HG03342 (cell line): ENCODE measurements around the gene UBE3B.

Experiments
- ATAC-seq: cut with Tn5 transposase; IDR thresholded peaks from one replicate; pipeline ENCODE4 v1.9.1; 2021; ENCODE audit warnings: mild to moderate bottlenecking, moderate library complexity; ENCODE audit not compliant: unreplicated experiment

UBE3B gene

DNA sequence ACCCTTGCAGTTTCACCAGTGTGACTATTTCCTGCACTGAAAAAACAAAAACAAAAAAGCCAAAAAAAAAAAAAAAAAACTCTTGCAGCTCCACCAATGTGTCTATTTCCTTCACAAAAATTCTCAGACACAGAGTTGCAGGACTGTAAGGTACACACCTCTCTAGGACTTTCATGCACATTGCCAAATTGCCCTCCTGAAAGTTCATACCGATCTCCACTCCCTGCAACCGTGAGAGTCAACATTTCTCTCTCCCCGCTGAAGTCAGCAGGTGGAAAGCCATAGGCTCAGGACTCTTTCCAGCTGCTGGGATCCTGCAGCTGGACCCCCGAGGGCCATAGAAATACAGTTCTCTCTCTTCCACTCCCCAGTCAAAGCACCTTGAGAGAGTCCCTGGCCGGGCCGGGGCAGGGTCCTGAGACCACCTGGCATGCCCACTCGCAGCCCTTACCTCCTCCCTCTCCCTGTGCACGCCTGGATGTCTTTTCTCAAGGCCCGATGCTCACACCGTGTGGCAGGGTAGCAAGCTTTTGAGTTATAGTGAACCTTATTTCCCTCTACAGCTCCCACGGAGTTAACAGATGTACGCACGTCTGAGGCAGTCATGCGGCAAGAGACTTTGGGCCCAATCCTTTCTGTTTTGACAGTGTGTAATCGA, 72.3 kb downstream of the UBE3B start:
- no peak for ATAC-seq

- ATAC-seq: no peak
Measured at GRCh38 chr12:109550281-109550680, 72.8 kb downstream of the UBE3B start.

DNA sequence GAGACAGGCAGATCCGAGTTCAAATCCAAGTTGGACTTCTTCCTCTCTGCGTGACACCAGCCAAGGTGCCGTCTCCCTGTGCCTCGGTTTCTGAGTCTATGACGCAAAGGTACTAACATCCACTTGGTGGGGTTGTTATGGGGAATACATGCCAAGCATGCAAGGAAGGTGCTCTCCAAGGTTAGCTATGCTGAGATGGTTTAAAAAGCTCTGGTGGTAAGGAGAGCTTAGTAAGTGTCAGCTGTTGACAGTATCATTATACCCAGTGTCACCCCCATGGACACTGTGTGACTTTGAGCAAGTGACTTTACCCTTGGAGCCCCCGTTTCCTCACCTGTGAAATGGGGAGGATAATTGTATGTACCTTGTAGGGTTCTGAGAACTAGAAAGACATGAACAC, 73.7 kb downstream of the UBE3B start:
- ATAC-seq: no peak

- ATAC-seq: no peak
Measured at GRCh38 chr12:109552971-109553370, 75.5 kb downstream of the UBE3B start.

GRCh38 chr12:109553483-109553882, 76.0 kb downstream of the UBE3B start:
- ATAC-seq: no peak

DNA sequence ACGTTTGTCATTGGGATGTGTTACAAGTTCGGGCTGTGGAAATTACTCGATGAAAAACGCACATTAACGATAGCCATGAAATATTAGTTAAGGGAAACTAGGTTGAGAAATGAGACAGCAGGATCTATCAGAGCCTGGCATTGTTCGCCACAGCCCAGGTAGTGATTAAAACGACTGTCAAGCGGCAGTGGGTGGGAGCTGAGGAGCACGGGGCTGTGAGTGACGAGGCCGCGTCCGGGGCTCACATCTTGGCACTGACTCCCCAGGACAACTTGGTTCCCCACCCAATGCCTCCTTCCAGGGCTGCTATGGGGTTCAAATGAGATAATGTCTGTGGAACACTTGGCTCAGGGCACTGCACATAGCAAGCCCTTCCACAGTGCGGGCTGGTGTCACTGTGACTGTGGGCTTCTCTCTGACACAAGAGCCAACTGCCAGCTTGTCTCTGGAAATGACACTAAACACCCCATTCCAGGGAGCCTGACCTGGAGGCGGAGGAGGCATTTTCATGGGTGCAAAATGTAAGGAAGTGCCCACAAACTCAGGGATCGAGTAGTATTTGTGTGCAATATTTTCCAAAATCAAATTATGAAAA, 76.6 kb downstream of the UBE3B start:
- ATAC-seq: no peak

DNA sequence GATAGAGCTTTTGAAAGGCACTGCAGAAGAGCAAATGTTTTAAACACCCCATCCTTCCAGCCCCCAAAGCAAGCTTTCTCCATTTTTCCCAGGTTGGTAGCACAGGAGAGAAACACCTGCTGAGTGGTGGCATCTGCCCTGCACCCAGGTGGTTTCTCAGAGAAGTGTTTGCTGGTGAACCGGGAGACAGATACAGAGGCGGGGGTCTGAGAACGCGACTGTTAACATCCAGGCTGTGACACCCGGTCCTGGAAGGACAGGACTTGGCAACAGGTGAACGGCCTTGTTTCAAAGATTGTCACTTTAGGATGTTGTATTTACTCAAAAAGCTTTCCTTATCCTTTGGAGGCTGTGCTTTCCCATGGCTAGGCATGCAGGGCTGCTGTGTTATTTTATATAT, 77.3 kb downstream of the UBE3B start:
- ATAC-seq: no peak

DNA sequence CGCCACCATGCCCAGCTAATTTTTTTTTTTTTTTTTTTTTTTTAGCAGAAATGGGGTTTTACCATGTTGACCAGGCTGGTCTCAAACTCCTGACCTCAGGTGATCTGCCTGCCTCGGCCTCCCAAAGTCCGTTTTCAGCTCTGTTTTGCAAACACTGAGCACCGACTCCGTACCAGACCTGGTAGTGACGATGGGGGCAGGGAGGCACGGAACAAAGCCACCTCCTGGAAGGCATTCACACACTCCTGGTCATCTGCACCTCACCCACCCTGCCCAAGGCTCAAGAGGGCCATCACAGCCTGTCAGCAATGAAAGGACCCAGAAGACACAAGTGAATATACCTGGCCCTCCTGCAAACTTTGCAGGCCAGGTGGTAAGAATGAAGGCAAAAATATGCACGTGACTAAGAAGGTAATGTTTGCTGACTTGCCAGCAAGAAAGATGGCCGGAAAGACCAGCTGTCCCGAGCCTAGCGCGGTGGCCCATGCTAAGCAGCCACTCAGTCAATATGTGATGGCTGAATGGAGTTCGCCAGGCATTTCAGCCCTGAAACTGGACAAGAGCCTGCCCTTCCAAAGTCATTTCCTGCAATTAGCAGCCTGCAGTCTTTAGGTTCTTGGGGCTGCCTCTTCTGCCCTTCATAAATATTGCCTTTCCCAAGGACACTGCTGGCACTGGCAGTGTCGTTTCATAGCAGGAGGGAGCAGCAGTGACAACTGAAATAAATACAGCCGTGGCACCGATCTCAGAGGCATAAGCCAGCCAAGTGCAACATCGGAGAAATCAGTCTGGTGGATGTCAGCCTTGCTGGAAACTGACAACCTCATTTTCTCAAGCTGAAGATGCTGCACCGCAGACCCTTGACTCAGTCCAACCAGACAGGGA, 78.2 kb downstream of the UBE3B start:
- no peak for ATAC-seq

DNA sequence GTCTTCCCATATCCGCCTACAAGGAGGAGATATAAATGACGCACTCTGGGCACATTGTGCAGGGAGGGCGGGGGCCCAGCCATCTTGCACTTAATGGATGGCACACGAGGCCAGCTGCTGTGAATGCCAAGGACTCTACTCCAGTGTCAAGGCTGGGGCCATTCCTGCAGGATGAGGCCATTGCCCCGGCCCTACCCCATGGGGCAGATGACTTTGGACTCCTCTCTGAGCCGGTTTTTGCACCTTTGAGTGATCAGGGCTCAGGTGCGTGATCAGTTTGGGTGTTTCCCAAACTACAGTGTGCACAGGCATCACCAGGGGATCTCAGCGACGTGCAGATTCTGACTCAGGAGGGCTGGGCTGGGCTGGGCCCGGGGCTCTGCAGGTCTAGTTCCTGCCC, 79.8 kb downstream of the UBE3B start:
- no peak for ATAC-seq

DNA sequence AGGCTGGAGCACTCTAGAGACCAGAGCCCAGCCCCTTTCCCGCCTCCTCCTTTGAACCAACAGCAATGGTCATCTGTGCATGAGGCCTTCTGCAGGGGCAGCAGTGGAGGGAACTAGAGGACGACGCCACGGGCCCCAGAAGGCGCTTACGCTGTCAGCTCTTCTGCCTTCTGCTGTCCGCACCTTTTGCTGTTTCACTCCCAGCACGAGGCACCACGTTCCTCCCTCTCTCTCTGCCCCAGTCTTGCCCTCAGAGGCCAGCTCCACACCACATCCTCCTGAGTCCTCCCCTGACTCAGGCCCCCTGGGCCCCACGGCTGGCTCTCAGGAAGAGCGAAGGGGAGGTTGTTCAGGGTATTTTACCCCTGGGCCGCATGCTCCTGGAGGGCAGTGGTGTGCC, 80.4 kb downstream of the UBE3B start:
- ATAC-seq: no peak

DNA sequence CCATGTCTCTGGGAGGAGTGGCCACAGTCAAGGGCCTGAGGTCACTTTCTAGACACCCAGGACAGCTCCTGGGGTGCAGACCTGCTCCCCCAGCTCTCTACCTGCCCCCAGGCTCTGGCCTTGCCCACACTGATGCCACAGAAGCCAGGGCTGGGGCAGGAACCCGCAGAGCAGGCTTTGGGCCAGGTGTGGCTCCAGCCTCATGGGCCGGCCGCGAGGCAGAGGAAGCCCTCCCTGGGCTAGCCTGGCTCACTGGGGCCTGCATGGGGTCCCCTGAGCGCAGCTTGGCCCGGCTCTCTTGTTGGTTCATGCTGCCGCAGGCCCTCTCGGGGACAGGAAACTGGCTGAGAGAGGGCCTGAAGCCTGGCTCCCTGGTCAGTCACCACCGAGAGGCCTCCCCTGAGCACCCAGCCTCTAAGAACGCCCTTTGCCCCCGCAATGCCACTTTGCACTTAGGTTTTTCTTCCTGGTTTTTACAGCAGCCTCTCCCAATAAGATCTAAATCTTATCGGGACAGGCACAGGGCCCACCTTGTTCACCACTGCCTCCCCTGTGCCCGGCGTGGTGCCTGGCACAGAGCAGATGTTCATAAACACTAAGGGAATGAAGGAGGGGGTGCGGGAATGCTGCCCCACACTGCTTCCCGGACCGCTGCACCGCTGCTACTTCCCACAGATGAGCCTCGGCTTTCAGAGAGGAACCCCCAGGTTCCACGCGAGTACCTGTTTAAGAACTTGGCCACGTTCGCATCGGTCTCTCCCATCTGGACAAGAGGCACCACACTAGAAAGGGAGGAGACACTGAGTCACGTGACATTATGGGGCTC, 81.2 kb downstream of the UBE3B start:
- ATAC-seq: no peak

DNA sequence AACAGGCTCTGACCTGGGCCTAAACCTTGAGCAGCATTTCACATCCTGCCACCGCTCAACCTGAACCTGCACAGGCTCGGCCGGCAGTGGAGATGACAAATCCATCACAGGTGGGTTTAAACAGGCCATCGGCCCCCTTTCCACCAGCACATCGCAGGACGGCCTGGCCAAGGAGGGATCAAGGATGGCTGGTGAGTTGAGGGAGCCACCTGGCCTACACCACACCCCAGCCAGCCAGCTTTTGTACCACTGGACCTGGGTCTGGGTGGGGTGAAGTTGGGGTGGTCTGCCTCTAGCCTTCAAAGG, 81.7 kb downstream of the UBE3B start:
- ATAC-seq: no peak

DNA sequence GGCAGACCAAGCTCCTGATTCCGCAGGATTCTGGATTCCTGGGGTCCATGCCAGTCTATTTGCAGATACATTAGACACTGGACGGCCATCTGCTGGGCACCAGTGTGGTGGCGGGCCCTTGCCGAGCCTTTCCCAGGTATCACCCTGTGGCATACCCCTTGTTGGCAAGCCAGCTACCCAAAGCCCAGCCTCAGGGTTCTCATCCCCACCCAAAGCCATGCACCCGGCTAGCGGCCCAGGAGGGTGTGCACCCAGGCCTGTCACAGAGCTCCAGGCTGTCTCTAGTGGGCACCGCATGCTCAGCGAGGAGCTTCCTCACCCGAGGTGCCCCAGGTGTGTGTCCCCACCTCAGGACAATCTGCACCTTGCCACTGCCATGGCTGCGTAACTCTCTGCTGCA, 82.2 kb downstream of the UBE3B start:
- no peak for ATAC-seq

DNA sequence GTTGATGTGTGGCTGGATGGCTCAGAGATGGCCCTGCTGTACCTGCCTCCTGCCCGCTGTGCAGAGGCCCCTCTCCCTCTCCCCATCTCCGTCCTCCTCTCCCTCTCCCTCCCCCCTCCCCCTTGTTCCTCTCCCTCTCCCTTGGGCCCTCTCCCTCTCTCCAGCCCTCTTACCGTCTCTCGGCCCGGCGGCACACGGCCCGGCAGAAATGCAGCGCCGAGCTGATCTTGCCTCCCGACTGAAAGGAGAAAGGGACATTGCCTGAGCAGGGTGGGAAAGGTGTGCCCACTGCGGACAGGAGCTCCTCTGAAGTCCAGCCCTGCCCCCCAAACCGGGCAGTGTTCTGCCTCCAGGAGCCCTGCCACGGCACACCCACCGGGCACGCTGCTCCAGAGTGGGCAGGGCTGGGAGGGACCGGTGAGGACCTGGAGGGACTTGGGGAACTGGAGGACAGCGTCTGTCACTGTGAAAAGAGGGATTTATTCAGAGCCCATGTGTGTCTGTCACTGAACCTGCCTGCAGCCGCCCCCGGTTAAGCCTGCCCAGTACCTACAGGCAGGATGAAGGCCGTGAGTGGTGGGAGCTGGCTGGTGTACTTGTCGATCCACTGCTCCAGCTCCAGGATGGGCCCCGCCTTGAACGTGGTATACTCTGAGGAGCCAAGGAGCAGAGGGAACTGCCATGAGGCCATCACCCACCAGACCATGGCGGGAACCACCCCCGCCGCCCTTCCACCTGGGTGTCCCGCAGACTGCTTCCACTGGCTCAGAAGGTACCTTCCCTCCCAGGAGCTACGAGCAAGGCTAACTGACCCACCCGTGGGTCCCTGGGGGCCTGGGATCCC, 83.7 kb downstream of the UBE3B start:
- no peak for ATAC-seq

DNA sequence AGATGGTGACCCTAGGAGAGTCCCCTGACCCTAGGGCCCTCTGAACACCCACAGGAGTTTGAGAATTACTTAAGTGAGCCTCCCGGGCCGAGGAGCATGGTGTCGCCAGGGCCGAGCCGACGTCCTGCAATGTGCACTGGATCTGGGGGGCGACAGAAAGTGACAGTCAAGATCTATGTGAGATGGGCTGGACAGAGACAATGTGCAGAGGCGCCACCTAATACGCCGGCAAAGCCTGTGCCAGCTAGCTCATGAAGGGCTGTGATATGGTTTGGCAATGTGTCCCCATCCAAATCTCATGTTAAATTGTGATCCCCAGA, 84.2 kb downstream of the UBE3B start:
- no peak for ATAC-seq

GRCh38 chr12:109562871-109563270, 85.4 kb downstream of the UBE3B start:
- no peak for ATAC-seq

DNA sequence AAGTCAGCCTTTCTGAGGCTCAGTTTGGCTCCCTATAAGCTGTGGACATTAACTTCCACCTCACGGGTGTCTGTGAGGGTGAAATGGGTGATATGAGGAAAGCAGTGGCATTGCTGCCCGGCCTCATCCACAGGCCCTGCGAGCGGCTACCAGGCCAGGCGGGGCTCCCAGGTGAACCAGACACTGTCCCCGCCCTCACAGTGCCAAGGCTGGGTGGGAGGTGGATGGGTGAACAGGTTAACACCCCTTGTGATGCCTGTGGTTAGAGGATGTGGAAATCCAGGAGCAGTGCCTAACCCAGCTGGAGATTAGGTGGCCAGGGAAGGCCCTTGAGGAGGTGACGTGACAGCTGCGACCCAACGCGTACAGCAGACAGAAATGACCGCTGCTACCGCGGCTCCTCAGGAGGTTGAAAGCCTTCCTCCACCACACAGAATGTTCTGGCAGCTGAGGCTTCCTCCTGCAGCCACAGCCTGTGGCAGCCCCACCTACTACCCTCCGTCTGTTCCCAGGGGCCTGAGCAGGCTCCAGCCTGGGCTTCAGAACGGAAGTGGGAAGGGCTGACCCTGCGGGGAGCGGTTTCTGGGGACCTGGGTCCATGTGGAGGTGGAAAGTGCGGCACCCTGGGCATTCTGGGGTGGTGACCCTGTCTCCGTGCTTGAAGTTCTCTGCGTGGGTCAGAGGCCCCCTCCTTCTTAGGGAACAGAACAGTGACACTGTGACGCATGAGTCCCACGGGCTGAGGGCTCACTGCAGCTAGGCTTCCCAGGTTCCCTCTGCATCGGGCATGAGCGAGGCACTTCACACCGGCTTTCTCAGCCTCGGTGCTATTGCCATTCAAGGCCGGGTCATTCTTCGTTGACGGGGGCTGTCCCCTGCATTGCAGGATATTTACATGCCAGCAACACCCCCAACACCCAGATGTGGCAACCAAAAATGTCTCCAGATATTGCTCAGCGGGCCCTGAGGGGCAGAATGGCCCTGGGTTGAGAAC, 86.2 kb downstream of the UBE3B start:
- no peak for ATAC-seq

DNA sequence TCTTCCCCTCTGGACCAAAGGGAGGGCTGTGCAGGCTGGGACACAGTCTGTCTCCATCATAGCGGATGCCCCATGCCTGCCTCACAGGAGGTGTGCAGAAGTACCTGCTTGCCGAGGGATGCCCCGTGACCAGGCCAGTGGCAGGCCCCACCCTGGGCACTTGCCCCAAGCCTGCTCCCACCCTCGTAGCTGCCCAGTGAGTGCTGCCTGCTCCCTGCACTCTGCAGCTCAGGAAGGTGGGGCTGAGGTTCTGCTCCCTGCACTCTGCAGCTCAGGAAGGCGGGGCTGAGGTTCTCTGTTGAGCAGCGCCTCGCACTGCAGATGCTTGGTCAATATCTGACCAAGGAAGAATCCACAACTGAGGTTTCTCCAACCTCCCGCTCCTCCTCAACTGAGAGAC, 89.0 kb downstream of the UBE3B start:
- no peak for ATAC-seq

GRCh38 chr12:109567296-109567695, 89.9 kb downstream of the UBE3B start:
- ATAC-seq: no peak
